CD4-positive, alpha-beta T cell treated with Interferon alpha-2 for 1 hour (primary cell): ENCODE measurements around the gene ARSI.
A peak's percentile ranks its signal among the peaks of the same experiment; 100 is the strongest.

ENCODE experiments used
- DNase-seq, 2 donors: peaks; one replicate each; pipeline ENCODE4 v3.0.0-alpha.2; 2020 to 2022

The ARSI gene

DNA sequence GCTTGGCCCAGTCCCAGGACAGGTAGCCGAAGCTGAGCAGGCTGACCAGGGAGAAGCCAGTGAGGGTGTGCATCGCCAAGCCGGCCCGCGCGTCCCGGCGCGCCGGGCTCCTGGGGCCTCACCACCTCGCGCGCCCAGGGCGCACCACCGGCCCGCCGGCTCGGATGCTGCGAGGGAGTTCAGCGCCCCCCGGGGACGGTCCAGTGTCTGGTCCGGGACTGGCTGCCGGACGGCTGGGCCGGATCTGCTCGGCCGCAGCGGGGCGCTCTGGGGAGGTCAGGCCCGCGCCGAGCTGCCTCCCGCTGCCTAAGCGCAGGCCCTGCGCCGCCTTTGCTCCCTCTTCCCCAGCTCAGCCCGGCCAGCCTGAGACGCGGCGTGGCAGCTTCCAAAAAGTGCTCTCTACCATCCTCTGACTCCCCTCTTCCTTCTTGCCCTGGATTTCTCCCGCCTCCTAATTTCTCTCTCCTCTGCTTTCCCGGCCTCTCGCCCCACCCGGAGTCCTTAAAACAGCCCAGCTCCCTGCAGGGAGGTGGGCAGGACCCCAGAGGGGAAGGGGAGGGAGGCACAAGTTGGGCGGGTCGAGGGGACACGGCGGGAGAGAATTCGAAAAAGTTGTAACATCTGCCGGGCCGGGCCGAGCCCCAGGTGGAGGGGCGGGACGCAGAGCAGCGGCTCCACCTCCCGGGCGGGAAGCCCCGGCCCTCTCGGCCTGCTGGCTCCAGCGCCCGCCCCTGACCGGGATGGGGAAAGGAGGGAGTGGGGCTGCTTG, at the start of gene ARSI:
Gene ARSI, minus strand, starts transcription at position 605 of the 769 bp plus-strand sequence. Its CDS starts 532 bp downstream, at position 73.
- no peak for DNase-seq

DNA sequence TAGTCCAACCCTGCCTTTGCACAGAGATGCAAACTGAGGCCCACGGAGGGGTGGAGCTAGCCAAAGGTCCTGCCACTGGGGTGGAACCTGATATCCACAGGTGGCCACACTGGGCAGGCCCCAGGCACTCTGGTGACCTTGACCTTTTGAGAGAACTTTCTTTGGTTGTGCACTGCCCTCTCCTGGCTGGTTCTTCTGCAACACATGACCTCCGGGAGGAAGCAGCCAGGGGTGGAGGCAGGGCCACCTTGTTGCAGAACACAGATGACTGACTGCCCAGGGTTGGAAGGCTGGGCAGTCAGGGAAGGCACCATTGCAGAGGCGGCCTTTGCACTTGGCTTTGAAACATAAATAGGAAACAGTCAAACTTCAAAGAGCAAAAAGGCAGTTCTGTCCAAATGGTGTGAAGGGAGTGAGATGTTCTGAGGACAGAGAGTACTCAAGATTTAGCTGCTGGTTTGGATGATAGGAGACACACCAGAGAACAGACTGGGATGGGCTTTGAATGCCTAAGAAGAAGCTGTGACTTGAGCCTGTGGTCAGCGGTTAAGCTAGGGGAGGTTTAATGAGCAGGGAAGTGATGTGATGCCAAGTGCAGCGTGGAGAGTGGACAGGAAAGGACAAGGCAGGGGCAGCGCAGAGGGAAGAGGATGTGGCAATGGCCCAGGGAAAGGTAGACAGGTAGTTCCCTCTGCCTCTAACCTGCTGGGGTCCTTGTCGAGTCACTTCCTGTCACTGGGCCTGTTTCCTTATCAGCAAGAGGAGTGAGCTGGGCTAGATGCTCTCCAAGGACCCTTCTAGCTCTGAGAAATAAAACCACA, 48.0 kb upstream of the ARSI start:
- DNase-seq: peak; percentile 49 to 59

DNA sequence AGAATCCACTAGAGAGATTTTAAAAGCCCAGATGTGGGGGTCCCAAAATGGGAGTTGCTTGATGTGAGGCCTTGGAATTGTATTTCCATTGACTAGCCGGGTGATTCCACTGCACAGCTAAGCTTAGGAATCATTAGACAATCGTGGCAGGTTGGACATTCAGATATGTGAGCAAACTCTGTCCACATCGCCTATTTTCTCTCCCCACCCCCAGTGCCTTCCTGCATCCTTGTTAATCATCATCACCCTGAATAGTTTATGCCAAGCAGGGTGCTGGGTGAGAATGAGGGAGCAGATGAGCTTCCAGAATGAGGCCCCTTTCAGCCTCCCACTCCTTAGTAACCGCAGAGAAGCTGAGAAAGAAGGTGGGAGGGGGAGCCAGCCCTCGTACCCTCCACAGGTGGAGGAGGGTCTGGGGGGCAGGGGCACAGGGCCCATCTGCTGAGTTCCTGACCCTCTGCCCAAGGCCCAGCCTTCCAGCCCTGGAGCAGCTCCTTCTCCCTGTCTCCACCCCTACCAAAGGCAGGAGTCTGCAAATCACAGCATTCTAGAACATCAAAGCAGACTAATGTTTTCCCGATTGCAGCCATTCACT, 47.1 kb upstream of the ARSI start:
- DNase-seq: no peak

DNA sequence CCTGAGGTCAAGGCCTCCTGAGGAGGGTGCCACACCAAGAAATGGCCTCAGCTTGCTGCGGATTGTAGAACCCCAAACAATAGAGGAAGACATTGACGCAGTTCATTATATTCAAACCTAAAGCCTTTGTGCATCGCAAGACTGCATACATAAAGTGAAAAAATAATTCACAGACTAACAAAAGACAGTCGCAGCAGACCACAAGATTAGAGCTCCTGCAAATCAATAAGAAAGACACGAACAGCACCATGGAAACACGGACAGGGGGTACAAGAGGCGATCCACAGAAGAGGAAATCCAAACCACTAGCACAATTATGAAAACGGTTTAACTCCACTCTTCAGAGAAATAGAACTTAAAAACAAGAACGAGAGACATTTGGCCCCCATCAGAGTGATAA, 44.7 kb upstream of the ARSI start:
- DNase-seq: no peak

DNA sequence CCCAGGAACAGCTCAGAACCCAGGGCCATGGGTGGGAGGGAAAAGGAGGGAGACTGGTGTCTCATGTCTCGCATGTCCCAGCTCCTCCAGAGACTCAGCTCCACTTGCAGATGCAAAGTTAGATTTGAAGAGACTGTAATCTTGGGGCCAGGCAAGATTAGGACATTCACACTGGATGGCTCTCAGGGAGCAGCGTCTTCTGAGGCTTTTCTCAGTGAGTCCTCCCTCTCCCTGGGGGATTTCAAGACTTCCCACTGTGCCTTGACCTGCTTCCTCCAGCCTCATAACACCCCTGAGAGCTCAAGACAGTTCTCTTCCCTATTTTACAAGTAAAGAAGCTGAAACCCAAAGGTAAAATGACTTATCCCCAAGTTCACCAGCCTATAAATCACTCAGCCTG, 44.3 kb upstream of the ARSI start:
- DNase-seq: no peak

DNA sequence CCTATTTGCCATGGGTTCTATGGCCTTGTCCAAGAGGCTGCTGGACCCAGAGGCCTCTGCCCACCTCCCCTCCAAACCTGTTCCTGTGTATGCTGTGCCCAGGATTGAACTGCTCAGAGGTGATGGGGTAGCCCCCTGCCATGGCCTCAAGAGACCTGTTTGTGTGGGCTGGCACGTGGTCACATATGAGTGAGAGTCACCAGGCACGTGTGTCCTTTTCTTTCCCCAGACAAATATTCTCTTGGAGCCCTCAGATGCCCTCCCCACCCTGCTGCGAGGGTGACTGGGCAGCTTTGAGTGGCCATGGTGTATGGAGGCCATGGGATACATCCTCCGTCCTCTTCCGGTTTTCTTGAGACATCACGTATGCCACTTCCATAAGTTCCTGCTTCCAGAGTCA, 43.9 kb upstream of the ARSI start:
- DNase-seq: no peak

DNA sequence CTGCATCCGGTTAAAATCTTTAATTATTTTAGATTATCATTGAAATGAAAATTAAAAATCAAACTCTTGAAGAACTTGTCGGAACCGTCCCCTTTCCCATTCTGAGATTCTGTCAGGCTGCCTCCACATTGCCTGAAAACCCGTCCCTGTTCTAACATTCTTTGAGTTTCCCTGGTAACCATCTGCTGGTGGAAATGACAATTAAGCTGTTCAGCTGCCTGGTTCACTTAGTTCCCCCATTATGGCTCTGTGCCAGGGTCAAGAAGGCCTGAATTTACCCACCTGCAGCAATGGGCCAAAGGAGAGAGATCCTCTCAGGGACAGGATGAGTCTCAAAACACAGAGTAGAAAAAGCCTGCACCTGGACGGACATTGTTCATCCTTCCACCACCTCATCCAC, 43.0 kb upstream of the ARSI start:
- DNase-seq: no peak

DNA sequence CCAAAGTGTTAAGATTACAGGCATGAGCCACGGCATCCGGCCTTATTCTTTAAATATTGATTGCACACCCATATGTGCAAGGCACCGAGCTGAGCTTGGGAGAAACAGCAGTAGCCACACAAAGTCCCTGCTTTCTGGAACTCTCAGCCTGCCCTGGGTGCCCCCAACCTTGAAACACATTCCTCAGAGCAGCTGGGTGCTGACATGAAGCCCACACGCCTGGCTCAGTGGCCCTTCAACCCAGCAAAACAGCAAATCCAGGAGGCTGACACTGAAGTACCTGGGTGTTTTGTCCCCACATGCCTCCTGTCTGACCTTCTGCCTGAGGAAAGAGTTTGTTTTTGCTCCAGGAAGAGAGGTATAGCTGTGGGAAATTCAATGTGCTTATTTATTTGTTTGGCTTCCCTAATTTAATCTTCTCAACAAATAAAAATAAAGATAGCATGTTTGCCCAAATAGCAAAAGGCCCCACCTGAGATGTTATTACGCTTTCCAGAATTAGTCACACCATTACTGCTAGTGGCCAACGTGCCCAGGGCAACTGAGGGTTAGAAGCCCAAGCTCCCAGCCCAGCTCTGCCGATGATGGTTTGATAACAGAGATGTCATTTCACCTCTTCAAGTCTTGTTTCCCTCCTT, 41.4 kb upstream of the ARSI start:
- no peak for DNase-seq

DNA sequence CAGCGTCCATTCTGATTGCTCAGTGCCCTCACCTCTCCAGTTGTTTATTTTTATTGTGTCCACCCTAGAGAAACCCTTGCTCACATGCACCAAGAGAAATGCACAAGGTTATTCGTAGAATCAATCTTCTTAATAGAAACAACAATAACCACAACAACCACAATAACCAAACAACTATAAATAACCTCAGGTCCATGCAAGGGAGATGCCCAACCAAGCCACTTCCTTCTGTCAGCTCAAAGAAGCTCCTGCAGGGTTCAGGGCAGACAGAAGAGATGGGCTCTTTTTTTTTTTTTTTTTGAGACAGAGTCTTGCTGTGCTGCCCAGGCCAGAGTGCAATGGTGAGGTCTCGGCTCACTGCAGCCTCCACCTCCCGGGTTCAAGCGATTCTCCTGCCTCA, 39.9 kb upstream of the ARSI start:
- no peak for DNase-seq

DNA sequence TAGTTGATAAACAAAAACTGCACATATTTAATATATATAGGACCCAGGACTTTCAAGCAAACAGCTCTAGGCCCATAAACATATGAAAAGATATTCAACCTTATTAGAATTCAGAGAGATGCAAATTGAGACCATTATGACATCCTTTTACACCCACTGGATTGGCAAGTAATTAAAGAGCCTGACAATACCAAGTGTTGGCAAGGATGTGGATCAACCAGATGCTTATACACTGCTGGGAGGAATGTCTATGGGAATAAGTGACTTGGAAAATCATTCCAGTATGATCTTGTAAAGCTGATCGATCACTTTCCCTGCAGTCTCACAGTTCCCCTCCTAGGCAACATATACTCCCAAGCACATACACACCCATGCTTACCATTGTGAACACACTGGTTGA, 39.3 kb upstream of the ARSI start:
- no peak for DNase-seq

DNA sequence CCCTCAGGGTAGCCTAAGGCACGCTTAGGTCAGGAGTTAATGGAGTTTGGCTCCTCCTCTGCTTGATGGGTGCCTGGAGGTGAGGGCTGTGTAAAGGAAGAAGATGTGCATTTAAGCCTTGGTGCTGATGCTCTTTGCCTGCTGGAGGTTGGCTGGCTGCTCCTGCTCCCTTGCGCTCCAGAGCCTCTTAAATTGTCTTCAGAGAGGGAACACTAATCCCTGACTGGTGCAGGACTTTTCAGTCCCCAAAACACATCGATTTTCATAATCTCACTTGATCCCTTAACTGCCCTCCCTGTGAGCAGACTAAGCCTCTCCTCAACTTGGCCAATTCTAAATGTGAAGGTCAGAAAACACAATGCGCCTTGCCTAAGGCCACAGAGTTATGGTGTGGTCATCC, 38.6 kb upstream of the ARSI start:
- no peak for DNase-seq

DNA sequence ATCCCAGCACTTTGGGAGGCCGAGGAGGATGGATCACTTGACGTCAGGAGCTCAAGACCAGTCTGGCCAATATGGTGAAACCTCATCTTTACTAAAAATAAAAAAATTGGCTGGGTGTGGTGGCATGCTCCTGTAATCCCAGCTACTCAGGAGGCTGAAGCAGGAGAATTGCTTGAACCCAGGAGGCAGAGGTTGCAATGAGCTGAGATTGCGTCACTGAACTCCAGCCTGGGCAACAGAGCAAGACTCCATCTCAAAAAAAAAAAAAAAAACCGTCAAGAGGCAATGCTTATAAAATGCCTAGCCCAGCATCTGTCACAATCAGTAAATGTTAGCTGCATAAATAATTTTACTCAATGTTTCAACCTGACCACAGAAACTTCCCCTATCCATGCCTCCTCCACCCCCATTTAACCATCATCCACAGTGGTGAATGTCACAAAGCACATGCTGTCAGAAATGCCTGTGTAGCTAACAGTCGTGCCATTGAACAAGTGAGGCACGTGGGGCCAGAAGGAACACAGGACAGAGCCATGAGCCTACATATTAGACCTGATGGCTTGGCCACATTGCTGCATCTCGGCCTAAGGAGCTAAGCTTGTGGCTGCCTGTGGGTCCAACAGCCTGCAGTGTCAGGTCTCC, 38.0 kb upstream of the ARSI start:
- DNase-seq: no peak

DNA sequence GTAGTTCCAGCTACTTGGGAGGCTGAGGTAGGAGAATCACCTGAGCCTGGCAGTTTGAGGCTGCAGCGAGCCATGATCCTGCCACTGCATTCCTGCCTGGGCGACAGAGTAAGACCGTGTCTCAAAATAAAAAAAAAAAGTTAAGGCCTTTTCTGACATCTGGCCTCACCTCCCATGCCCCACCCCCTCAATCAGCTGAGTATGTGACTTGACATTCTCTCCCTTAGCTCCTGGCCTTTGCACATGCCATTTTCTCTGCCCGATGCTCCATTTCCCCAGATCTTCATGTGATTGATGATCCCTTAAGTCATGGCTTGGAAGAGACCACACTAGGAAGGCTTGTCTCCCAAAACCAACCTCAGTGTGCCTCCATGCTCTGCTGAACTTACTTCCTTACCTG, 37.1 kb upstream of the ARSI start:
- no peak for DNase-seq

DNA sequence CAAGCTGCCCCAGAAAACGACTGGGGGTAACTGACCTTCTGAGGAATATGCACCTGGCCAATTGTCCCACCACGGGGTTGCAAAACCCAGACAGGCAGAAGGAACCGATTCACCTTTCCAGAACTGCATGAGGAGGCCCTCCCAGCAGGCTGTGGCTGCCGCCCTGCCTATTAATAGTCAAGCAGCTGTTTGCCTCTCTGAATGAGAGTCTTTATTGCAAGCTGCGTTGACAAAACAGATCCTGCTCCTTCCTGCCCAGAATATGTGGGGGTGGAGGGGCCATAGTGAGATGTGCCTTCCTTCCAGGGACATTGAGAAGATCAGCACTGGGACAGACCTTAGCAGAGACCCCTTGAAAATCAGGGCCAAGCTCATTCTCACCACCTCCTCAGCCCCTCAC, 36.5 kb upstream of the ARSI start:
- DNase-seq: no peak

DNA sequence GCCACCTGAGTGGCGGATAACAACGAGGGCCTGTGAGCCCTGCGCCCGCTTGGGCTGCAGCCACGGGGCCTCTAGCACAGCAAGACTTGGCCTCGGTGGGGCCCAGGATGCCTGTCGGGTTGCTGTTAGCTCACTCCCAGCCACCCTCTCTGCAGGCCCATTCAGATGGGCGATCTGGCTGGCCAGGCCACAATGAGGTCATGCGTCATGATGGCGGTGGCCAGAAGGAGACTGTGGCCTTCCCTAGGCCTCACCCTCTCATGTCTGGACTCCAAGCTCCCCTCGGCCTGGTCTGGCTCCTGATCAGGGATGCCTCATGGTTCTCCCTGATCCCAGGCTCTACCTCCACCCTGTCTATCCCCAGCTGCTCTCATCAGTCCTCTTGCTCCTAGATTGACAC, 35.8 kb upstream of the ARSI start:
- no peak for DNase-seq

DNA sequence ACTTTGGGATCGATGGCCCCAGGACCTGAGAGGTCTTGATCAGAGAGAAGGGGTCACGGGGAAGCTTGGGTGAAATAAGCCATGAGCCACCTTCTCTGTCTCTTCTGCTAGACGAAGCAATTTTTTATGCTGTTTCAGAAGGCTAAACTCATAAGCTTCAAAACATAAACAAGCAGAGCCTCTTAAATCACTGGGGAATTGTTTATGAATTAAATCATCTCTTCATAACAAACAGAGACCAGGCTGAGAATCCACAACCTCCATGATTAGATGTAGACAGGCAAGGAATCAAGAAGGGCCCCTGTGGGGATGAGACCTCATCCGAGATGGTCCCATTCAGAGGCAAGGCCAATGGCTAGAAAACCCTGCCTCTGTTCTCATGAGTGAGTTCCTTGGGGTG, 33.1 kb upstream of the ARSI start:
- no peak for DNase-seq

DNA sequence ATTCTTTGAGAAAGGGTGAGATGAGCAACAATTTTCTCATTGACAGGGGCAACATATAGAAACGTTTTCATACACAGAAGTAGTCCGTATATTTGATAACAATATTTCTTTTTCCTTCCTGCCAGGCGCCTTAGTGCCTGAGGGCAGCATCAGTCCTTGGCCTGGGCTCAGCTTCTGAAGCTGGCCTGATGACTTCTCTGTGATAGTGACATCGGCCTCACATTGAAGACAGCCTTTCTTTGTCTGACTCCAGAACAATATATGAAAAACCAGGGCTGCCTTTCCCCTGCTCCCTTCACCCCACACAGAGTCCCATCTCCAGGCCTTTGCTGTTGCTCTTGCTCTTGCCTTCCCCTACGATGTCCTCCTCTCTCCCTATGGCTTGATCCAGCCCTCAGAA, 30.7 kb upstream of the ARSI start:
- no peak for DNase-seq

DNA sequence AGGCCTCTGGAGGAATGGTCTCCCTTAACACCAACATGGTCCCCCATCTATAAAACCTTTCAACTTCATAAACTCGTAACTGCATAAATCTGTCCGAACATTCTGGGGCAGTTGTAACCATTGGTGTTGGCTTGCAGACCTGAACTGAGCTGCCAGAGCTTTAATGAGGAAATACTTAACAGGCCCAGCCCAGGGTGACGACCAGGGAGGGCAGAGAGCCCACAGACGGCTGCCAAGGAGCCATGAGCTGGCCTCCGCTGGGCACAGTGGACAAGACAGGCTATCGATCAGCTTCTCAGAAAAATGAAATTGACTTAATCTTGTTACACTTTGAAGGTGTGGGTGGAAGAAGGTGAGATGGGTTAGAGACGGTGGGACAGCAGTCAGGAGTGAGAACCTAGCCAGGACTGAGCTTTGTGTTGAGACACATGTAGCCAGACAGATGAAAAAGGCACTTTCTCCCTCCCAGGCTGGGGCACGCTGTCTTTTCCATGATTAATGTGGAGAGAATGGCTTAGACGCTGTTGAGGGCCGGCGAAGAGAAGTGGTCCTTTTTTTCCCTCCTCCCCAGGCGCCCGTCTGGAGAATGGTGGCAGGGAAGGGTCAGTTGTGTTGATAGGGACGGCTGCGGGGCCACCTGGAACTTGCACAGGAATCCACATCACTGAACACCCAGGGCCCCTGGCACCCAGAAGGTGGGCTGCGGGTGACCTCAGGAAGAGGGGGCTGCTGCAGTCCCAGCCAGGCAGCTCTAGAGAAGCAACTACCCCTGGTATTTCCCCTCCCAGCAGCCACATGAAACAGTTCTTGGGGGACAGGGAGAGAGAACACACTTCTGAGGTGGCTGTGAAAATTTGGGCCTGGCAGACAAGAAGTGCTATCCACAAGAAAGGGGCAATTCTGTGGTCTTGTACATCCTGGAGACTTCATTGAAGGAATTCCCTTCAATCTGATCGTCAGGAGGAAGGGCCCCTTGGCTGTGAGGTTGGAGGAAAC, 27.5 kb upstream of the ARSI start:
- no peak for DNase-seq

DNA sequence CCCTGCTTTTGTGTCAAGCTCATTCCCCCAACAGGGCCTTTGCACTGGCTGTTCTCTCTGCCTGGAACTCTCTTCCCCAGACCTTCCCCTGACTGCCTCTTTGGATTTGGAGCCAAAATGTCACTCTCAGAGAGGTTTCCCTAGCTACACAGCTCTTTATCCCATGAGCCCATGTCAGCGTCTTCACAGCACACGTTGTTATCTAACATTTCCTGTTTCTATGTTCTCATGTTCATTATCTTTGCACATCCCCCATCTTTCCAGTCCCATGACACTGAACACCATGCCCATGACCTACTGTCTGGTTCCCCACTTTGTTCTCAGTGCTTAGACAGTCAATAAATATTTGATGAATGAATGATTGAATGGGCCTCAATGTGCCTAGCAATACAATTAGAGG, 26.3 kb upstream of the ARSI start:
- no peak for DNase-seq

DNA sequence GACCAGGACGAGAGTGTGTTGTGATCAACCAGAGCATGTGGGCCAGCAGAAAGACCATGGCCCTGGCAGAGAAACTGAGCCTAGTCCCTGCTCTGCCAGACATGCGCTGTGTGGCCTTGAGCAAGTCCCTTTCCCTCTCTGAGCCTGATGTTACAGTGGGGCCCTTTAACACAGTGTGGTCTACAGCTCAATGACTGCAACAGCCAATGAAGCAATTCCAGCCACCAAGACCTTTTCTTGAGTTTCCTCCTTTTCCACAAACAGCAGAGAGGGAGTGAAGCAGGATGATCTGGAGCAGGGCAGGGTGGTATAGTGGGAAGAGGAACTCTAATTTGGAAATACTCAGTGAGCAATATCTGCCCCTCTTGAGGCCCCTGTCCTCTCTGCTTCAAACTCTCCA, 25.8 kb upstream of the ARSI start:
- no peak for DNase-seq

DNA sequence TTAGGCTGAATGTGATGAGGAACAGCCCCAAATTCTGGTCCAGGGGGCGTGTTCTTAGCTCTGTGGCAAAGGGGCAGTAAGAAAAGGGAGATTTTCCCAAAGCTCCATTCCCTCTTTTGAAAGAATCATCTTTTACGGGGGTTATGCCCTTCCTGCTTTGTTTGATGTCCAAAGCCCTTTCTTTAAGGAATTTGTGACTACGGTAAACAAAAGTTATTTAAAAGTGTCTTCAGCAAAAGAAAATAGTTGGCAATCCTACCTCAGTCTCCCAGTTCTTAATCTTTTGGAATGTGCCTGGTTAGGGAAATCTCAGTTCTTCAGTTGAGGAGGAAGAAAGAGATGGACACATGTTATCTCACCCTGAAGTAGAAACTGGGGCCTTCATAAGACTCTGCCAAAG, 24.4 kb upstream of the ARSI start:
- no peak for DNase-seq

DNA sequence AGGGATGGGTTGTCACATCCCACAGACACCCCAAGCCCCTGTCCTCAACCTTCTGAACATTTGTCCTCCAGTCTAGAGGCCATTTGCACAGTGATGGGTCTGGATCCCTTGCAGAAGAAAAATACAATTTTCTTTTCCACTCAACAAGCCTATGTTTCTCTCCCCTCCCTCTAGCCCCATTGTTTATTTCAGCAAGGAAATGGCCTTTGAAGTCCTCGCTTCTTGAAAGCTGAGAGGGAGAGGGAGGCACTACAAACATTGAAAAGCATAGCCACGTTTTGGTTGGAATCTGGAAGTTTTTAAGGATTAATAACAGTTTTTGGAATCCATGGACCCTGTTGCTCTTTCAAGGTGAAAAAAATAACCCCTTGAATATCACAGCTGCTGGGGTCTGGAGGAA, 24.0 kb upstream of the ARSI start:
- DNase-seq: no peak
